Aorta (tissue), 5 donors: ENCODE data around the gene KIAA1755. TPM values are rescaled to one million over a fixed set of nuclear protein-coding genes. Genes with fewer than 3 reads are reported as not detected.
A peak's percentile ranks its signal among the peaks of the same experiment; 100 is the strongest.

Experiments
- ATAC-seq: fragments of 200-7000 bp; cut with Tn5 transposase; one replicate; pipeline ENCODE4 v1.9.1; 2022; ENCODE audit warnings: moderate library complexity; ENCODE audit not compliant: low FRiP score
- DNase-seq, 2 donors: peaks; one replicate each; pipeline ENCODE4 v3.0.0-alpha.2; 2020
- H3K27ac ChIP-seq, 2 donors: one replicate each; pipeline ENCODE4 v1.5.1; 2013; ENCODE audit warnings: low read length in 2 of 2, mild to moderate bottlenecking in 2 of 2, moderate library complexity in 2 of 2, control low read depth in 1 of 2, inconsistent platforms in 1 of 2, low read depth in 1 of 2
- H3K27me3 ChIP-seq, 2 donors: one replicate each; pipeline ENCODE4 v1.6.1; 2013; ENCODE audit warnings: control low read depth in 1 of 2, low read length in 1 of 2, mild to moderate bottlenecking in 1 of 2, moderate library complexity in 1 of 2; ENCODE audit not compliant: insufficient read depth in 2 of 2, control insufficient read depth in 1 of 2
- H3K36me3 ChIP-seq, 2 donors: one replicate each; pipeline ENCODE4 v1.6.1; 2013; ENCODE audit warnings: control low read depth in 1 of 2, low read length in 1 of 2, mild to moderate bottlenecking in 1 of 2; ENCODE audit not compliant: insufficient read depth in 2 of 2, control insufficient read depth in 1 of 2
- H3K4me1 ChIP-seq, 2 donors: one replicate each; pipeline ENCODE4 v1.6.1; 2013; ENCODE audit warnings: low read length in 2 of 2, control low read depth in 1 of 2, mild to moderate bottlenecking in 1 of 2, moderate library complexity in 1 of 2; ENCODE audit not compliant: insufficient read depth in 2 of 2, control insufficient read depth in 1 of 2
- H3K4me3 ChIP-seq, 2 donors: one replicate each; pipeline ENCODE4 v1.5.1; 2013; ENCODE audit warnings: low read length in 2 of 2, control low read depth in 1 of 2, mild to moderate bottlenecking in 1 of 2
- H3K9me3 ChIP-seq: one replicate; pipeline ENCODE4 v1.6.1; 2013; ENCODE audit warnings: mild to moderate bottlenecking, low read length; ENCODE audit not compliant: control insufficient read depth
- WGBS, 2 donors: extraction: QIAGEN DNeasy Blood & Tissue Kit; methylation state at CpG; one replicate each; pipeline ENCODE4 v1.1.7; 2013; 5-methylcytosine and 5-hydroxymethylcytosine counted together
- intact Hi-C, 2 donors: fragments of 100-400 bp; cut with DNase I; formaldehyde crosslinking; loops; one replicate each; pipeline versions ENCODE4 v1.14.2 to v1.15.0; 2022
- polyA plus RNA-seq, 2 donors: library from polyadenylated mRNA; stranded (reverse); fragments of 200-250 nt; gene quantifications; one replicate each; pipeline ENCODE4 v1.2.3, GENCODE V29; 2013
- total RNA-seq, 2 donors: library from RNA; stranded (reverse); fragmentation: NEBNext Ultra II Directional; extraction: Animal tissue kit (Norgen Biotek cat#: 25700); gene quantifications; one replicate each; pipeline ENCODE4 v1.2.1, GENCODE V29; 2021
- donor health status: healthy with polysubstance abuse.
- donor health status: Bipolar disorder and iron deficiency.
- donor health status: DM: no; HTN: no; CAD: no.
- donor health status: DM: no; HTN: no; CAD: no.
- donor health status: DM: yes; HTN: yes; CAD: no.

KIAA1755 gene
- total and polyA plus RNA-seq, 4 donors: 2.0 to 46.4 (median 20.6) TPM

GRCh38 chr20:38303908-38304379, 43.4 kb upstream of the KIAA1755 start, which contains the start of gene BPI:
TSS of gene BPI (plus strand) at chr20:38304156. CDS start at chr20:38304224, 68 bp downstream.
- Histone ChIP-seq H3K9me3 (no peaks in the 10 kb centered on the region), H3K4me1 (no peaks in the 10 kb centered on the region), H3K4me3 (no peak within 1 kb of the TSS), H3K36me3 (no peaks in the 10 kb centered on the region), H3K27ac (no peak within 1 kb of the TSS), H3K27me3 (no peaks in the 10 kb centered on the region)
- intact Hi-C loops: no loop called here
- 86 to 90% methylated on average over 21 of the region's 21 CpGs for WGBS, 2 donors
- DNase-seq: peak in 1 of 2 donors; percentile 78
- no peak for ATAC-seq

- Histone ChIP-seq H3K9me3 (no peaks in the 10 kb centered on the region), H3K27ac (no peak overlapping the region), H3K36me3 (no peaks in the 10 kb centered on the region), H3K4me1 (no peaks in the 10 kb centered on the region), H3K27me3 (no peaks in the 10 kb centered on the region), H3K4me3 (no peak overlapping the region)
- intact Hi-C loops: no loop called here
- ATAC-seq (no peak), DNase-seq (no peak)
- WGBS, 2 donors: 45 to 50% methylated on average over 11 of the region's 11 CpGs
Observed at GRCh38 chr20:38302786-38303185, 42.3 kb upstream of the KIAA1755 start.

GRCh38 chr20:38301309-38301708, 40.8 kb upstream of the KIAA1755 start:
- Histone ChIP-seq H3K36me3 (no peaks in the 10 kb centered on the region), H3K27me3 (no peaks in the 10 kb centered on the region), H3K4me3 (no peak overlapping the region), H3K4me1 (no peaks in the 10 kb centered on the region), H3K9me3 (no peaks in the 10 kb centered on the region), H3K27ac (no peak overlapping the region)
- DNase-seq (no peak), ATAC-seq (no peak)
- intact Hi-C loops: no loop called here
- 91 to 97% methylated on average over 3 of the region's 3 CpGs for WGBS, 2 donors

GRCh38 chr20:38300438-38300837, 39.9 kb upstream of the KIAA1755 start:
- Histone ChIP-seq H3K4me1 (no peaks in the 10 kb centered on the region), H3K27me3 (no peaks in the 10 kb centered on the region), H3K36me3 (no peaks in the 10 kb centered on the region), H3K9me3 (no peaks in the 10 kb centered on the region), H3K27ac (no peak overlapping the region), H3K4me3 (no peak overlapping the region)
- DNase-seq: no peak
- ATAC-seq: no peak
- intact Hi-C loops: no loop called here
- 88 to 93% methylated on average over 4 of the region's 4 CpGs for WGBS, 2 donors

- Histone ChIP-seq H3K36me3 (no peaks in the 10 kb centered on the region), H3K4me3 (no peak overlapping the region), H3K4me1 (no peaks in the 10 kb centered on the region), H3K27me3 (no peaks in the 10 kb centered on the region), H3K27ac (no peak overlapping the region), H3K9me3 (no peaks in the 10 kb centered on the region)
- no peak for ATAC-seq
- no peak for DNase-seq
- intact Hi-C loops: loop anchor here (5.0 to 10.0 kb wide), 2 partner anchors 58 to 245 kb away; no protein-coding TSS in a partner anchor
- WGBS, 2 donors: 68 to 76% methylated on average over 6 of the region's 6 CpGs
Observed at GRCh38 chr20:38299963-38300362, 39.4 kb upstream of the KIAA1755 start.

GRCh38 chr20:38298768-38299288, 38.3 kb upstream of the KIAA1755 start:
- no peaks in the 10 kb centered on the region for H3K27me3 ChIP-seq
- no peak overlapping the region for H3K4me3 ChIP-seq
- ATAC-seq (peak; percentile 92), DNase-seq (peak; percentile 90 to 91)
- H3K9me3 ChIP-seq: no peaks in the 10 kb centered on the region
- intact Hi-C loops: loop anchor here (5.0 to 10.0 kb wide), 2 partner anchors 57 to 244 kb away; no protein-coding TSS in a partner anchor
- H3K36me3 ChIP-seq: no peaks in the 10 kb centered on the region
- H3K27ac ChIP-seq: peak overlapping the region; percentile 53 to 71
- WGBS, 2 donors: 2% methylated on average over 13 of the region's 13 CpGs
- no peaks in the 10 kb centered on the region for H3K4me1 ChIP-seq

- H3K27ac ChIP-seq: peak overlapping the region in 1 of 2 donors; percentile 71
- no peaks in the 10 kb centered on the region for H3K9me3 ChIP-seq
- H3K27me3 ChIP-seq: no peaks in the 10 kb centered on the region
- WGBS, 2 donors: 93 to 94% methylated on average over 7 of the region's 7 CpGs
- H3K4me3 ChIP-seq: no peak overlapping the region
- ATAC-seq (no peak), DNase-seq (no peak)
- no peaks in the 10 kb centered on the region for H3K4me1 ChIP-seq
- H3K36me3 ChIP-seq: no peaks in the 10 kb centered on the region
- intact Hi-C loops: loop anchor here (5.0 to 10.0 kb wide), 2 partner anchors 56 to 243 kb away; no protein-coding TSS in a partner anchor
Observed at GRCh38 chr20:38297916-38298674, 37.6 kb upstream of the KIAA1755 start.

- Histone ChIP-seq H3K4me3 (no peak overlapping the region), H3K27me3 (no peaks in the 10 kb centered on the region), H3K27ac (no peak overlapping the region), H3K4me1 (no peaks in the 10 kb centered on the region), H3K9me3 (no peaks in the 10 kb centered on the region), H3K36me3 (no peaks in the 10 kb centered on the region)
- intact Hi-C loops: loop anchor here (5.0 to 10.0 kb wide), 2 partner anchors 54 to 242 kb away; no protein-coding TSS in a partner anchor
- ATAC-seq (no peak), DNase-seq (no peak)
- 76 to 80% methylated on average over 11 of the region's 11 CpGs for WGBS, 2 donors
Observed at GRCh38 chr20:38296433-38296832, 35.9 kb upstream of the KIAA1755 start.
